ENCODE data around the gene VAMP4.

VAMP4 gene

GRCh38 chr1:171756856-171757255 lies 15.0 kb upstream of the VAMP4 start:
- H3K36me3 ChIP-seq (ENCODE audit: control insufficient read depth, insufficient read depth, low read length) = no peaks in the 10 kb centered on the region

GRCh38 chr1:171754971-171755370 lies 13.1 kb upstream of the VAMP4 start:
- no peak for DNase-seq (ENCODE audit: extremely low read depth, insufficient read length)
- Histone ChIP-seq H3K4me3 (replicated peaks; ENCODE audit: low read depth, low read length) (no peak overlapping the region), H3K27me3 (replicated peaks; ENCODE audit: control insufficient read depth, insufficient read depth, low read length) (no peaks in the 10 kb centered on the region), H3K36me3 (ENCODE audit: control insufficient read depth, insufficient read depth, low read length) (no peaks in the 10 kb centered on the region)
- TF ChIP-seq CTCF (IDR thresholded peaks at IDR 0.05; ENCODE audit: insufficient read depth, low read length, poor library complexity, severe bottlenecking) = no peak

More at GRCh38 chr1:171756856-171757255, 15.0 kb upstream of the VAMP4 start:
- Histone ChIP-seq H3K27me3 (replicated peaks; ENCODE audit: control insufficient read depth, insufficient read depth, low read length) (no peaks in the 10 kb centered on the region), H3K4me3 (replicated peaks; ENCODE audit: low read depth, low read length) (no peak overlapping the region)
- DNase-seq (ENCODE audit: extremely low read depth, insufficient read length) = no peak
- no peak for TF ChIP-seq CTCF (IDR thresholded peaks at IDR 0.05; ENCODE audit: insufficient read depth, low read length, poor library complexity, severe bottlenecking)

GRCh38 chr1:171754353-171754705 lies 12.5 kb upstream of the VAMP4 start:
- Histone ChIP-seq H3K36me3 (ENCODE audit: control insufficient read depth, insufficient read depth, low read length) (no peaks in the 10 kb centered on the region), H3K27me3 (replicated peaks; ENCODE audit: control insufficient read depth, insufficient read depth, low read length) (no peaks in the 10 kb centered on the region), H3K4me3 (replicated peaks; ENCODE audit: low read depth, low read length) (no peak overlapping the region)
- no peak for TF ChIP-seq CTCF (IDR thresholded peaks at IDR 0.05; ENCODE audit: insufficient read depth, low read length, poor library complexity, severe bottlenecking)
- no peak for DNase-seq (ENCODE audit: extremely low read depth, insufficient read length)

- no peak overlapping the region for H3K4me3 ChIP-seq (replicated peaks; ENCODE audit: low read depth, low read length)
- DNase-seq (ENCODE audit: extremely low read depth, insufficient read length) = no peak
- H3K36me3 ChIP-seq (ENCODE audit: control insufficient read depth, insufficient read depth, low read length) = no peaks in the 10 kb centered on the region
- no peaks in the 10 kb centered on the region for H3K27me3 ChIP-seq (replicated peaks; ENCODE audit: control insufficient read depth, insufficient read depth, low read length)
- no peak for TF ChIP-seq CTCF (IDR thresholded peaks at IDR 0.05; ENCODE audit: insufficient read depth, low read length, poor library complexity, severe bottlenecking)
Measured at GRCh38 chr1:171753685-171754352, 12.0 kb upstream of the VAMP4 start.

GRCh38 chr1:171753182-171753581 lies 11.3 kb upstream of the VAMP4 start:
- Histone ChIP-seq H3K36me3 (ENCODE audit: control insufficient read depth, insufficient read depth, low read length) (no peaks in the 10 kb centered on the region), H3K27me3 (replicated peaks; ENCODE audit: control insufficient read depth, insufficient read depth, low read length) (no peaks in the 10 kb centered on the region)
- no peak for TF ChIP-seq CTCF (IDR thresholded peaks at IDR 0.05; ENCODE audit: insufficient read depth, low read length, poor library complexity, severe bottlenecking)

GRCh38 chr1:171751221-171751620 lies 9.4 kb upstream of the VAMP4 start:
- Histone ChIP-seq H3K36me3 (ENCODE audit: control insufficient read depth, insufficient read depth, low read length) (no peaks in the 10 kb centered on the region), H3K4me3 (replicated peaks; ENCODE audit: low read depth, low read length) (no peak overlapping the region), H3K27me3 (replicated peaks; ENCODE audit: control insufficient read depth, insufficient read depth, low read length) (no peaks in the 10 kb centered on the region)
- TF ChIP-seq CTCF (IDR thresholded peaks at IDR 0.05; ENCODE audit: insufficient read depth, low read length, poor library complexity, severe bottlenecking) = no peak
- DNase-seq (ENCODE audit: extremely low read depth, insufficient read length) = no peak

More at GRCh38 chr1:171753182-171753581, 11.3 kb upstream of the VAMP4 start:
- H3K4me3 ChIP-seq (replicated peaks; ENCODE audit: low read depth, low read length) = no peak overlapping the region
- DNase-seq (ENCODE audit: extremely low read depth, insufficient read length) = no peak
